ENCODE data around the gene PLXNC1.

PLXNC1 gene

DNA sequence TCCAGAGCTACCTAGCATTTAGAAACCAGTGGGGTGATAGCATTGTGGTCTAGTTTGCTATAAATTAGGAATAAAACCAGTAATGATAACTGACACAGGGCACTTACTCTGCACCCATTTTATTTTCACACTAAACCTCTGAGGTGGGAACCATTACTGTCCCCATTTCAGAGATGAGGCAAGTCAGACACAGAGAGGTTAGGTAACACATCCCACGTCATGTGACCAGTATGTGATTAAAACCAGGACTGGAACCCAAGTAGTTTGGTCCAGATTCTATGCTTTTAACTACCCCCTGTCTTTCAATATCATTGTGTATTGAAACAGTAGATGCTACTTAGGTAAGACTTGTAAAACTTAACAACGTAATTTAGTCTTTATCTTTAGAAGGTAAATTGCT is 110.2 kb downstream of the PLXNC1 start:
- Histone ChIP-seq H3K27me3 (ENCODE audit: control insufficient read depth, insufficient read depth, low read length) (peaks cover 3% of the 10 kb centered on the region), H3K4me1 (ENCODE audit: control insufficient read depth, insufficient read depth, low read length) (peaks cover 30% of the 10 kb centered on the region), H3K9me3 (ENCODE audit: control insufficient read depth, insufficient read depth, low read length) (no peaks in the 10 kb centered on the region), H3K9ac (ENCODE audit: low read depth, low read length) (no peak overlapping the region), H3K4me3 (ENCODE audit: low read depth, low read length) (no peak overlapping the region), H3K36me3 (ENCODE audit: control insufficient read depth, insufficient read depth, low read length) (no peaks in the 10 kb centered on the region)

DNA sequence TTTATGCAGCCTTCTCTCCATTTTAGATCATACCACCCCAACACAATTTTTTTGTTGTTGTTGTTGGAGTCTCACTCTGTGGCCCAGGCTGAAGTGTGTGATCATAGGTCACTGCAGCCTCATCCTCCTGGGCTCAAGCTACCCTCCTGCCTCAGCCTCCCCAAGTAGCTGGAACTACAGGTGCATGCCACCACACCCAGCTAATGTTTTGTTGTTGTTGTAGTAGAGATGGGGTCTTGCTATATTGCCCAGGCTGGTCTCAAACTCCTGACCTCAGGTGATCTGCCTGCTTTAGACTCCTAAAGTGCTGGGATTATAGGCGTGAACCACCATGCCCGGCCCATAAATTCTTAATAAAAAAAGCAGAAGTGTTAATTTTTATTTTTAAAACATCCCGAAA is 111.6 kb downstream of the PLXNC1 start:
- H3K9ac ChIP-seq (ENCODE audit: low read depth, low read length) = no peak overlapping the region
- peaks cover 3% of the 10 kb centered on the region for H3K27me3 ChIP-seq (ENCODE audit: control insufficient read depth, insufficient read depth, low read length)
- no peaks in the 10 kb centered on the region for H3K36me3 ChIP-seq (ENCODE audit: control insufficient read depth, insufficient read depth, low read length)
- H3K4me1 ChIP-seq (ENCODE audit: control insufficient read depth, insufficient read depth, low read length) = peaks cover 38% of the 10 kb centered on the region
- no peak overlapping the region for H3K4me3 ChIP-seq (ENCODE audit: low read depth, low read length)
- no peaks in the 10 kb centered on the region for H3K9me3 ChIP-seq (ENCODE audit: control insufficient read depth, insufficient read depth, low read length)

GRCh38 chr12:94260717-94261116 is 112.3 kb downstream of the PLXNC1 start:
- peaks cover 38% of the 10 kb centered on the region for H3K4me1 ChIP-seq (ENCODE audit: control insufficient read depth, insufficient read depth, low read length)
- peak overlapping the region; percentile 32 for H3K9ac ChIP-seq (ENCODE audit: low read depth, low read length)
- H3K9me3 ChIP-seq (ENCODE audit: control insufficient read depth, insufficient read depth, low read length) = no peaks in the 10 kb centered on the region

GRCh38 chr12:94261119-94261518 is 112.7 kb downstream of the PLXNC1 start:
- no peak overlapping the region for H3K9ac ChIP-seq (ENCODE audit: low read depth, low read length)
- peaks cover 3% of the 10 kb centered on the region for H3K27me3 ChIP-seq (ENCODE audit: control insufficient read depth, insufficient read depth, low read length)
- no peaks in the 10 kb centered on the region for H3K36me3 ChIP-seq (ENCODE audit: control insufficient read depth, insufficient read depth, low read length)
- H3K9me3 ChIP-seq (ENCODE audit: control insufficient read depth, insufficient read depth, low read length) = no peaks in the 10 kb centered on the region
- peaks cover 38% of the 10 kb centered on the region for H3K4me1 ChIP-seq (ENCODE audit: control insufficient read depth, insufficient read depth, low read length)
- H3K4me3 ChIP-seq (ENCODE audit: low read depth, low read length) = no peak overlapping the region

More at GRCh38 chr12:94260717-94261116, 112.3 kb downstream of the PLXNC1 start:
- Histone ChIP-seq H3K4me3 (ENCODE audit: low read depth, low read length) (no peak overlapping the region), H3K27me3 (ENCODE audit: control insufficient read depth, insufficient read depth, low read length) (peaks cover 3% of the 10 kb centered on the region), H3K36me3 (ENCODE audit: control insufficient read depth, insufficient read depth, low read length) (no peaks in the 10 kb centered on the region)

- Histone ChIP-seq H3K4me3 (ENCODE audit: low read depth, low read length) (no peak overlapping the region), H3K9ac (ENCODE audit: low read depth, low read length) (no peak overlapping the region)
Measured at GRCh38 chr12:94261786-94262185, 113.4 kb downstream of the PLXNC1 start.

GRCh38 chr12:94262228-94263010 is 114.0 kb downstream of the PLXNC1 start:
- Histone ChIP-seq H3K27me3 (ENCODE audit: control insufficient read depth, insufficient read depth, low read length) (peaks cover 3% of the 10 kb centered on the region), H3K4me1 (ENCODE audit: control insufficient read depth, insufficient read depth, low read length) (peaks cover 38% of the 10 kb centered on the region), H3K36me3 (ENCODE audit: control insufficient read depth, insufficient read depth, low read length) (no peaks in the 10 kb centered on the region), H3K9me3 (ENCODE audit: control insufficient read depth, insufficient read depth, low read length) (no peaks in the 10 kb centered on the region), H3K4me3 (ENCODE audit: low read depth, low read length) (no peak overlapping the region), H3K9ac (ENCODE audit: low read depth, low read length) (no peak overlapping the region)

More at GRCh38 chr12:94261786-94262185, 113.4 kb downstream of the PLXNC1 start:
- Histone ChIP-seq H3K36me3 (ENCODE audit: control insufficient read depth, insufficient read depth, low read length) (no peaks in the 10 kb centered on the region), H3K9me3 (ENCODE audit: control insufficient read depth, insufficient read depth, low read length) (no peaks in the 10 kb centered on the region), H3K27me3 (ENCODE audit: control insufficient read depth, insufficient read depth, low read length) (peaks cover 3% of the 10 kb centered on the region), H3K4me1 (ENCODE audit: control insufficient read depth, insufficient read depth, low read length) (peaks cover 38% of the 10 kb centered on the region)

DNA sequence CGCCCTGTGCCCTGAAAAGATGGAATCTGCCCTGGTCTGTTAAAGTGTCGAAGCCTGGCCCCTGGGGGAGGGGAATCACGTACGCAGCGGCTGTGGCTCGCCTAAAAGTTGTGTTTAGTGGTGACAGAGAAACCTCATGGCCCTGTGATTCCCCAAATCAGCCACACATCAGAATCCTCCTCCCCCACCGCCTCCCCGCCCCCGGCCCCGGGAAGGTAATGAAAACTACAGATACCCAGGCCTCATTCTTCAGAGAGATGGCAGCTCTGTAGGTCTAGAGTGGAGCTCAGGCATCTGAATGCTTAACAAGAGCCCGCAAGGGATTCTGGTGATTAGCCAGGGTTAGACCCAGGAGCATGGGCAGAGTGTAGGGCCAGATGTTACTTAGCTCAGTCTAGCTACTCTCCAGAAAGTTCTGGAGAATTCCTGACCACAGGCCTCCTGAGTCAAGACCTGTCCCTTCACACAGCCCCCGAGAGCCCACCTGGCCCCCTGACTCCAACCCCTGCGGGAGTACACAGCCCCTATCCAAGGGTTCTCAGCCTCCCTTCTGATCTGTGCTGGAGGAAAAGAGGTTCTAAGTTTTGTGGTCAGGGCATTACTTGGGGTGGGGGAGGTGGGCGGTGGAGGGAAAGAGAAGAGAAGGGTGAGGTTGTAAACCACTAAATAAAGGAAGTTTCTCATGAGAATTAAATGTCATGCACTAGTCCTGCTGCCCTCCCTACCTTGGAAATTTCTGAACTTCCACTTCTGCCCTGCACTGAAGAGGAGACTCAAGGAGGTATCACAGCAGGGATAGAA is 114.8 kb downstream of the PLXNC1 start:
- peaks cover 3% of the 10 kb centered on the region for H3K27me3 ChIP-seq (ENCODE audit: control insufficient read depth, insufficient read depth, low read length)
- peaks cover 38% of the 10 kb centered on the region for H3K4me1 ChIP-seq (ENCODE audit: control insufficient read depth, insufficient read depth, low read length)
- no peaks in the 10 kb centered on the region for H3K9me3 ChIP-seq (ENCODE audit: control insufficient read depth, insufficient read depth, low read length)
- H3K4me3 ChIP-seq (ENCODE audit: low read depth, low read length) = no peak overlapping the region
- no peak overlapping the region for H3K9ac ChIP-seq (ENCODE audit: low read depth, low read length)
- no peaks in the 10 kb centered on the region for H3K36me3 ChIP-seq (ENCODE audit: control insufficient read depth, insufficient read depth, low read length)

DNA sequence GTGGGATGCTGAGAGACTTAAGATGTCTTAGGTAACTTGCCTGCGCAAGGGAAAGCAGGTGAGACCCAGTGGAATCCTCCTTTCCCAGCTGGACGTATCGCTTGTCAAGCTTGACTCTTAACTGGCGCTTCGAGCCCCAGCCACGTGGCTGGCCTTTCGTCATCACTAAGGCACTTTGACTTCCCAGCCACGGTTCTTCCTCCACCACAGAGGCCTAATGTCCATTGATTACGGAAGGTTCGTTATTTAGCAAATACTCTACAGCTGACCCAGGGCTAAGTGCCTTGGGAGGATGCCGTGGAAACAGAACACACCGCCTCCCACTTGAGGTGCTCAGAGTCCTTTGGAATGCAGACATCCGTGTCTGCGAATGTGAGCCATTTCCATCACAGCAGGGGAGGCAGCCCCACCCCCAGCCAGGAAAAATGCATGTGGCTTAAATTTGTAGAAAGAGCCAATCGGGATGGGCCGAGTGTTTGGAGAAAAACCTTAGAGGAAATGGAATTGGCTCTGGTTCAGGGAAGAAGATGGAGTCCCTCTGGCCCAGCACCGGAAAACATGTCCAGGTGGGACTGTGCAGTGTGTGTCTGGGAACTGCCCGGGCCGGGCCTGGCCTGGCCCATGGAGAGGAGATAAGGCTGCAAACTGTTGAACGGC is 115.7 kb downstream of the PLXNC1 start:
- Histone ChIP-seq H3K9me3 (ENCODE audit: control insufficient read depth, insufficient read depth, low read length) (no peaks in the 10 kb centered on the region), H3K9ac (ENCODE audit: low read depth, low read length) (no peak overlapping the region), H3K4me3 (ENCODE audit: low read depth, low read length) (no peak overlapping the region), H3K4me1 (ENCODE audit: control insufficient read depth, insufficient read depth, low read length) (peaks cover 38% of the 10 kb centered on the region), H3K36me3 (ENCODE audit: control insufficient read depth, insufficient read depth, low read length) (no peaks in the 10 kb centered on the region), H3K27me3 (ENCODE audit: control insufficient read depth, insufficient read depth, low read length) (peaks cover 3% of the 10 kb centered on the region)

GRCh38 chr12:94264736-94265485 is 116.5 kb downstream of the PLXNC1 start:
- no peak overlapping the region for H3K4me3 ChIP-seq (ENCODE audit: low read depth, low read length)
- no peaks in the 10 kb centered on the region for H3K9me3 ChIP-seq (ENCODE audit: control insufficient read depth, insufficient read depth, low read length)
- H3K9ac ChIP-seq (ENCODE audit: low read depth, low read length) = no peak overlapping the region
- H3K36me3 ChIP-seq (ENCODE audit: control insufficient read depth, insufficient read depth, low read length) = no peaks in the 10 kb centered on the region
- H3K27me3 ChIP-seq (ENCODE audit: control insufficient read depth, insufficient read depth, low read length) = peaks cover 3% of the 10 kb centered on the region
- peaks cover 38% of the 10 kb centered on the region for H3K4me1 ChIP-seq (ENCODE audit: control insufficient read depth, insufficient read depth, low read length)

- H3K9me3 ChIP-seq (ENCODE audit: control insufficient read depth, insufficient read depth, low read length) = no peaks in the 10 kb centered on the region
- no peaks in the 10 kb centered on the region for H3K36me3 ChIP-seq (ENCODE audit: control insufficient read depth, insufficient read depth, low read length)
- no peak overlapping the region for H3K4me3 ChIP-seq (ENCODE audit: low read depth, low read length)
- no peak overlapping the region for H3K9ac ChIP-seq (ENCODE audit: low read depth, low read length)
- H3K27me3 ChIP-seq (ENCODE audit: control insufficient read depth, insufficient read depth, low read length) = peaks cover 3% of the 10 kb centered on the region
- H3K4me1 ChIP-seq (ENCODE audit: control insufficient read depth, insufficient read depth, low read length) = peaks cover 39% of the 10 kb centered on the region
Measured at GRCh38 chr12:94265539-94265938, 117.2 kb downstream of the PLXNC1 start.
